Left colon (tissue), 2 donors: Measurements from ENCODE around the gene RFX2. TPM values are rescaled to one million over a fixed set of nuclear protein-coding genes. Genes with fewer than 3 reads are reported as not detected.
"Not testable (repeated sequence)": the region's sequence is repeated elsewhere in the genome, so short reads cannot be mapped to it uniquely, and the experiment has no call there.

Experiments
- ATAC-seq: fragments of 200-7000 bp; cut with Tn5 transposase; one replicate; pipeline ENCODE4 v1.9.1; 2020; ENCODE audit warnings: mild to moderate bottlenecking, moderate library complexity
- DNase-seq, 2 donors: peaks; one replicate each; pipeline ENCODE4 v3.0.0-alpha.2; 2020
- intact Hi-C, 2 donors: fragments of 100-400 bp; cut with DNase I in 1 of 2; cut with micrococcal nuclease in 1 of 2; formaldehyde crosslinking; loops; one replicate each; pipeline versions ENCODE4 v1.11.2 to v1.14.0; 2022; cut with DNase I, micrococcal nuclease
- total RNA-seq, 2 donors: library from RNA; stranded (reverse); fragmentation: NEBNext Ultra II Directional; extraction: Animal tissue kit (Norgen Biotek cat#: 25700); gene quantifications; one replicate each; pipeline ENCODE4 v1.2.1, GENCODE V29; 2021
- donor health status: DM: no; HTN: no; CAD: no.
- donor health status: DM: yes; HTN: yes; CAD: no.

Gene RFX2
- total RNA-seq, 2 donors from 2014 or later = 6.6 to 8.5 TPM

DNA sequence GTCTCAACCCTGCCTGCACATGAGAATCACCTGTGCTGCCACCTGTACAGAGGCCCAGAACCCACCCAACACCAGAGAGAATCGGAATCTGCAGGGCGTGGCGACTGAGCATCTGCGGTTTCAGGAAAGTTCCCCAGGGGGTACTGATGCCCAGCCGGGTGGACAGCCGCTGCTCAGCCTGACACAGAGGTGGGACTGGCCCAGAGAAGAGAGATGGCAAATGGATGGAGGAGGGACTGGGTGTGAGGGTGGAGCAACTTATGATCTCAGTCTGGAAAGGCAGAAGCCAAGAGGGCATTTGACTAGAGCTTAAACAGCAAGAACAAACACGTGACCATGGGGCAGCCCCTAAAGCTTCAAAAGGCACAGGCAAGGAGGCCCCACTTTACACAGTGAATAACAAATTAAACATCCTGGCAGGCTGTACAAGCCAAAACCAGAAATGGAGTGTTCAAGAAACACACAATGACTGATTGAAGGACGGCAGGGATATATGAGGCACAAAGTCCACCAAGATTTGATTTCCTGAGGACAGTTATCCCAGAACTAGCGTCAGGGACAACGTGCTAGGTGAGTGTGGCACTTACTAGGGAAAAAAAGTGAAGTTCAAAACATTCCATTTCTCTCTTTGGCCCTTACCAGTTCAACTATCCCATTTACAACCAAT lies 135.4 kb downstream of the RFX2 start:
- DNase-seq (no peak), ATAC-seq (peak; percentile 44)
- intact Hi-C loops = no loop called here

DNA sequence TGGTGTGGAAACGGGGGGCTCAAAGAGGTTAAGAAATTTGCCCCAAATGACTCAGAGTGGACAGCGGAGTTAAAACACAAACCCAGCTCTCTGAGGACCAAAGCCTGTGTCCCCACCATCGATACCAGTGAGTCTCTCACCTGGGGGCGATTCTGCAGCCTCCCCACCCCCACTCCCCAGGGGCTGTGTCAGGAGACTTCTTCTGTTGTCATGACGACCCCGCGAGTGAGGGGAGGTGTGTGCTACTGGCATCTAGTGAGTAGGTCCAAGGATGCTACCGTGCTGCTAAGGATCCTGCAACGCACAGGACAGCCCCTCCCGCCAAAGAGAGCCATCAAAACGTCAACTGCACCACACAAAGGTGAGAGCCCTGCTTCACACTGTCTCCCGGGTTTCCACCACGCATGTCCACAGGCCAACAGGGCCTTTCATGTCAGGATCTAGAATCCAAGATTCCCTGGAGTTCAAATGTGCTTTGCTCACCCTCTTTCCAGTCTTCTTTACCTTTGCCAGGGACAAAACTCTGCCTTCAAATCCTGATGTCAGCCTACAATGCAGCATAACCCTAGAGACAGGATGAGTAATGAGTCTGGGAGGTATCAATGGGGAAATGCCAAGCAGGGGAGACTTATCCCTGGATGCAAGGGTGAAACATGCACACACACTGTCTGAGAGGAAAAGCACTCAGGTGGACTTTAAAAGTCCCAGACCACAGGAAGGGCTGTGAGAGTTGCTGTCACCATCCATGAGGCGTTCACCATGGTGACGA lies 136.2 kb downstream of the RFX2 start:
- DNase-seq = no peak
- no peak for ATAC-seq
- intact Hi-C loops = no loop called here

DNA sequence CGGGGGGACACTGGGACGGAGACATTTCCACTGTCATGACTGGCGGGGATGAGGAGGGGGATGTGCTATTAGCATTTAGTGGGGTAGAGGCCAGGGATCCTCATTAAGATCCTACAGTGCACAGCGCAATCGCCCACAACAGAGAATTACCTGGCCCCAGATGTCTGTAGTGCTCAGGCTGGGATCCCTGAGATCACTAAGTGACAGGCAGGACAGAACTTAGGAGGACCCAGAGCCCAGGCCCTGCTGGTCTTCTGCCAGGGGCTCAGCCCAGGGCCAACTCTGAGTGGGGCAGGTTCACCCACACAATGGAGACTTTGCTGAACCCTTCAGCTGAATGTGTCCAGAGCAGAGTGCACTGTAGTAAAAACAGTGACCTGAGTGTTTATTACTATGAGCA lies 136.9 kb downstream of the RFX2 start:
- DNase-seq = no peak
- ATAC-seq = no peak
- intact Hi-C loops = no loop called here

DNA sequence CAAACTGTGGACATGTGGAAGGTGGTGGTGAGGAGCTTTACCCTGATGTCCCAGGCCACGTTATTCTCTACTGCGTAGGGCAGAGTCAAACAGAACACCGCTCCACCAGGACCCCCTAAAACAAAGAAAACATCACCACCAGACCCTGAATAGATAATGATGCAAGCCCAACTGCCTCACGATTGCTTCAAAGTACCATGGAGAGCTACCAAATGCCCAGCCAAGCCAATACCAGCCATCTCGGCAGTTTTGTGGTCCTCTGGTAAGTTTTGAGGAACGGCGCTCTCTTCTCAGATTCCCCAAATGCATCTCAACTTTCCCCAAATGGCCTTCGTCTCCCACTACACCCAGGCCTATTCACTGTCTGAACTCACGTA lies 138.0 kb downstream of the RFX2 start:
- ATAC-seq = no peak
- DNase-seq = no peak
- intact Hi-C loops = no loop called here

DNA sequence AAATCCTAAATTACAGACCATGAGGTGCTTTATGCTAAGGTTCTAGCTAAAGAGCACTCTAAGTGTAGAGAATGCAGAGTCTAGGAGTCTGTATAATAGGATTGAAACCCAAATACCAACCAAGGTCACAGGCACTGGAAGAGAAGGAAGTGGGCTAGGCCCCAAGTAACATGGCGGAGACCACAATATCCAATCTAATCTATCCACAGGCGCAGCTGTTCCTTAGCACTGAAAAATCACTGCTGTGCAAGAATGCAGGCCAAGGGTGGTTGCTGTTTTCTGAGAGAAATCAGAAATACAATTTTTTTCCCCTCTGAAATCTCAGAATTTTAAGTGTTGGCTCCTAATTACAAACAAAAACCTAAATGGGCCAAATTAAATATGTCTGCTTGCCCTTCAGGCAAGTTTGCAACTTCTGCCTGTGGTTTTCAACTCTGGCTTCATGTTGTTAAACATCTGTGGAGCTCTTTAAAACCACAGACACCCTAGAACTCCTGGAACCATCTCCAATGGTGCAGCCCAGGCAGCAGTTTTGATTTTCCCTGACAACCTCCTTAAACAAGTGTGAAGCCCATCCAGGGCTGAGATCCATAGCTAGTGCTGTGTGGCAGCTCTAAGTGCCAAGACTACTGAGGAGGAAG lies 138.5 kb downstream of the RFX2 start:
- intact Hi-C loops = no loop called here
- DNase-seq (no peak), ATAC-seq (no peak)

DNA sequence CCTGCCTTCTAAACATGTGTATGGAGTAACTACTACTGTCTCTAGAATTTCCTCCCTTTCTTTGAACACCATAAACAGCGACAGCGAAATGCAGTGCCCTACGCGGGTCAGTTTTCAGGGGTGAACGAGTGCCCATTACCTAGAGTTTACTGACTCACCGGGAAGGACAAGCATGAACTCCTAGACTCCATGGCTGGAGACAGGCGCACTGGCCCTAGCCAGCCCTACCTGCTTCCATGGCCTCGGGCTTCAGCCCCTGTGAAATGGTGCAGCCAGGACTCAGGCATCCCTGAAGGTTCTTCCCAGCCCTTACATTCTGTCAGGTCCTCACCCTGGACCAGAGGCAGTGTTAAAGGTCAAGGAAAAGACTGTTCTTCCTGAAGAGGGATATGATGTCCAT lies 140.8 kb downstream of the RFX2 start:
- DNase-seq (no peak), ATAC-seq (no peak)
- intact Hi-C loops = no loop called here

DNA sequence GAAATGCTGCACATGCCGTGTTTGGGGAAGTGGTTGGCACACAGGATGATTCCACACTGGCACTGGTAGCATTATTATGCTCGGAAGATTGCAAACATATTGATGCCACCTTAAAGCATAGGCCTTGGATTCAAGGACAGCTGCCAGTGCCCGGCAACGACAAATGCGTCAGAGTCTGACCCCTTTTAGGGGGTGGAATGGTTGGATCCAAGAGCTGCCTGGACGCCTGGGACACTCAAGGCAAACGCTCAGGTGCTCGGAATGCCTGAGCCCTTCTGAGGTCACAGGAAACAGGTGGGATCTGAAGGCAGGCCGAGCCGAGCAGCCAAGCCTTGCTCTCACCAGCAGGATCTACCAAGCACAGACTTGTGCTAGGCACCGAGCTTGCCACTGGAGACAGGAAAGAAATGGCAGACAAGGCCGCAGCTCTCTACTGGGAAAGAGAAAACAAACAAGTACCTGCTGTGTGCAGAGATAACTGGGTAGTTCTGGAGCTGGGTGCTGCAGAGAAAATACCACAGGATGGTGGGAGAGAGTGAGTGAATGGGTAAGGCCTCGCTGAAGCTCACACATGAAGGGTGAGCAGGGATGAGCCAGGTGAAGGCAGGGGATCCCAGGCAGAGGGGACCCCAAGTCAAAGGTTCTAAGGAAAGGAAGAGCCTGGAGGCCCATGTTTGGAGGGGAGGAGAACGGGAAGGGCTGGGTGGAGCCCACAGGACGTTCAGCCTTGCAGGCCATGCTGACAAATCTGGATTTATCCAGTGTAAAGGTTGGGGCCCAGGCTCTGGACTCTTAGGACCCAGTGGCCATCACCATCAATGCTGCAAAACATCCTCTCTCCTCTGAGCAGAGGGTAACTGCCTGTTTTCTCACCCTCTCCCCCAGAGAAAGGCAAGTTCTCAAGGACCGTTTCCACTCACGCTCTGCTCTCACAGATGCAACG lies 141.6 kb downstream of the RFX2 start:
- intact Hi-C loops = no loop called here
- DNase-seq = no peak
- peak; percentile 19 for ATAC-seq

DNA sequence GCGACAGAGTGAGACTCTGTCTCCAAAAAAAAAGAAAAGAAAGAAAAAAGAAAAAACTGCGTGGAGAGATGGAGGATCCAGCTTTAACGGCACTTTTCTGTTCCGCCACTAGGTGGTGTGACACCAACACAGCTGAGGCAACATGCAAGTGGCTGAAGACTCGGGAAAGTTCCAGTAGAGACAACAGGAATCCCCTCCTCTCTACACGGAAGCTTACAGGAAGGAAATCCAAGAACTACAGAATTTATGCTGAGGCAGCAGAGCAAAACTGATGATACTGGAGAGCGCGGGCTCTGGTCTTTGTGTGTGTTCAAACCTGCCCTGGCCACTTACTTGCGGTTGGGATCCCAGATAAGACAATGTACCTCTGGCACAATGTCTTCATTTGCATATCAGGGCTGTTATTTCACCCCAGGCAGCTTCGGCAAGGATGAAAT lies 142.3 kb downstream of the RFX2 start:
- DNase-seq (peak; percentile 65 to 69), ATAC-seq (peak; percentile 80)
- intact Hi-C loops = no loop called here

DNA sequence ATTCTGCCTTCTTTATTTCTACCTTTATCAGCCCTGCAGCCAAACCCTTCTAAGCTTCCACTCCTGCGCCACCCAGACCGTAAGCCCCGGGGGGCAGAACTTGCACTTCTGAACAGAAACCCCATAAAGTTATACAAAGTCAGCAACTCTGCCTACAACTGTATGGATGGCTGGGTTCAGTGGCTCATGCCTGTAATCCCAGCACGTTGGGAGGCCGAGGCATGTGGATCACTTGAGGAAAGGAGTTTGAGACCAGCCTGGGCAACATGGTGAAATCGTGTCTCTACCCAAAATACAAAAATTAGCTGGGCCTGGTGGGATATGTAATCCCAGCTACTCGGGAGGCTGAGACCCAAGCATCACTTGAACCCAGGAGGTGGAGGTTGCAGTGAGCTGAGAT lies 142.7 kb downstream of the RFX2 start:
- DNase-seq = no peak
- intact Hi-C loops = no loop called here
- ATAC-seq = no peak

DNA sequence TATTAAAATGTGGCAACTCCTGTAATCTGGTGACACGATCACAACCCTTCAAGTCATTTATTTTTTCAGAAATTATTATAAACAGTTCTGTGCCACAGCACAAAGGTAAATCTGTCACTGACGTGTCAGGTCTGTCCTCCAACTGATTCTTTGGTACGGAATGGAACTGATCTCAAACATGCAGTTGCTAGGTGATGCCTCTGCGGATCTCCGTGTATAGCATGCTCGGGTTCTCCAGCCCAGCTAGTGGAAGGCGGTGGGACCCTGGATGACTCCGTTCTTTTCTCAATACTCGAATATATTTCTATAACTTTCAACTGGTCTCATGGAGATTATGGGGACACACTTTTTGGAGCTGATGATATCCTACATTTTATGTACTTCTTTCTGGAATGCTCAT lies 143.4 kb downstream of the RFX2 start:
- ATAC-seq (no peak), DNase-seq (no peak)
- intact Hi-C loops = no loop called here

DNA sequence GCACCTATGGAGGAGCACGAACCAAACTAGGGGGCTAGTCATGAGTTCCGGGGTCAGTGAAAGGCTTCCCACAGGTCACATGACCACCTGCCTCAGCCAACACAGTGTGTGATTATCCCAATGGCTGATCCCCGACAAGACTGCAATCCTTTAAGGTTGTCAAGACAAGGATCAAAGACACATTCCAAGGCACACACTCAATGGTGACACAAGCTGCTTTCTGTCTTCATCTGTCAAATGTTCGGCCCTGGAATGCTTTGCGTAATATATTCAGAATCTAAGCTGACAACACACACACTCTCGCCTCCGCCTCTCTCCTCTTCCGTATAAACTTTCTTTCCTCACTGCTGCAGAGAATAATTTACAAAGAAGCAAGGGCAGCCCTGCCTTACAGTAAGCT lies 144.1 kb downstream of the RFX2 start:
- intact Hi-C loops = no loop called here
- ATAC-seq (no peak), DNase-seq (no peak)

DNA sequence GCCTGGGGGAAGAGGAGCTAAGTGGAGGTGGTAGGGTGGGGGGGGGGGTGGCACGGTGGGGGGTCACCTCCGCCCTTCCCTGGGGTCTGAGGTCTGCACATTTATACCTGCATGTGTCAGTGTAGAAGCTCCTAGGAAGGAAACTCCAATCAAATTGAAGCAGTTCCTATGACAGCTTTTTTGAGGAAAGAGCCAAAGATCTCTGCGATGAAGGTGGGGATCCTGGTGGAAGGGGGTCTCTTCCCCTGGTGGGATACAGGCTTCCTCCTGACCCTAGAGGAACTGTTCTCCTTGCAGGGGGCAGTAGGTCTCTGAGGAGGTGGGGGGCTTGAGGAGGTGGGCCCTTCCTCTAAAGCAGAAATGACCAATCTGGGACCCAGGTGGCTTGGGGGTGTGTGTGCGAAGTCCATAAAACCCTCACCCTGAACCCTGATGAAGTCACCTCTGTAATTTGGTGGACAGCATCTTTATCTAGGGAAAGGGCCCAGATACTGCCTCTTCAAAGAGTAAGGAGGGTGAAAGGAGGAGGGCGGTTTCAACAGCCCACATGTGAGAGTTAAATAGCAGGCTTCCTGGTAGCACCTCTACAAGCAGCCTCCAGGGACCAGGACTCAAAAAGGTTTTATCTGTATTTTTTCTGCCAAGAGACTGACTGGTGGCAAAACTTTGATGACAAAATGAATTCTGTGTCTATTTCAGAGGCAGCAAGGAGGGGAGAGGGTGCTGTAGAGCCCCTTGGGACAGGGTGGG lies 145.3 kb downstream of the RFX2 start:
- ATAC-seq = no peak
- intact Hi-C loops = no loop called here
- no peak for DNase-seq

DNA sequence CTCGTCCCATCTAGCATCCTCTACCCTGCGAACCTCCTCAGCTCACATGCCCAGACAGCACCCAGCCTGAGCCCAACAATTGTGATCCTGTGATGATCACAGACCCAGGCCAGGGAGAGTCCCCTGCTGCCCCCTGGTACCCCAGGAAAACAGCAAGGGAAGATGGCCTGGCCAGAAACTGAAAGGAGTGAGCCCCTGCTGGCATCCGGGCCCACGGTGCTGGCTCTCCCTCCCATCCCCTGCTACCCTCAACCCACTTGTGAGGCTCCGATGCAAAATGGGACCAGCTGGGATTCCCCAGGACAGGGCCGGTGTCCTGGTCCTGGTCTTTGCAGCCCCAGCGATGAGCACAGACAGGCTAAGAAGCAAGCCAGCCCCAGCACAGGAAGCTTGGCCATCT lies 146.4 kb downstream of the RFX2 start:
- DNase-seq = no peak

DNA sequence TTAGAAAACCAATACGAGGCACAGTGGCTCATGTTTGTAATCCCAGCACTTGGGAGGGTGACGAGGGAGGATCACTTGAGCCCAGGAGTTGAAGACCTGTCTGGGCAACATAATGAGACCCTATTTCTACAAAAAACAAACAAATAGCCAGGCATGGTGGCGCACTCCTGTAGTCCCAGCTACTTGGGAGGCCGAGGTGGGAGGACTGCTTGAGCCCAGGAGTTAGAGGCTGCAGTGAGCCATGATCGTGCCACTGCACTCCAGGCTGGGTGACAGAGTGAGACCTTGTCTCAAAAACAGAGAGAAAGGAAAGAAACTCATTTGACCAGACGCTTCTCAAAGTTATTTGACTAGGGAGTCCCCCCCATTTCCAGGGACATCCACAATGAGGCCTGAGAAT lies 147.0 kb downstream of the RFX2 start:
- intact Hi-C loops, ATAC-seq: not testable (repeated sequence)

More for the DNA sequence above, 146.4 kb downstream of the RFX2 start:
- intact Hi-C loops = no loop called here
- no peak for ATAC-seq

DNA sequence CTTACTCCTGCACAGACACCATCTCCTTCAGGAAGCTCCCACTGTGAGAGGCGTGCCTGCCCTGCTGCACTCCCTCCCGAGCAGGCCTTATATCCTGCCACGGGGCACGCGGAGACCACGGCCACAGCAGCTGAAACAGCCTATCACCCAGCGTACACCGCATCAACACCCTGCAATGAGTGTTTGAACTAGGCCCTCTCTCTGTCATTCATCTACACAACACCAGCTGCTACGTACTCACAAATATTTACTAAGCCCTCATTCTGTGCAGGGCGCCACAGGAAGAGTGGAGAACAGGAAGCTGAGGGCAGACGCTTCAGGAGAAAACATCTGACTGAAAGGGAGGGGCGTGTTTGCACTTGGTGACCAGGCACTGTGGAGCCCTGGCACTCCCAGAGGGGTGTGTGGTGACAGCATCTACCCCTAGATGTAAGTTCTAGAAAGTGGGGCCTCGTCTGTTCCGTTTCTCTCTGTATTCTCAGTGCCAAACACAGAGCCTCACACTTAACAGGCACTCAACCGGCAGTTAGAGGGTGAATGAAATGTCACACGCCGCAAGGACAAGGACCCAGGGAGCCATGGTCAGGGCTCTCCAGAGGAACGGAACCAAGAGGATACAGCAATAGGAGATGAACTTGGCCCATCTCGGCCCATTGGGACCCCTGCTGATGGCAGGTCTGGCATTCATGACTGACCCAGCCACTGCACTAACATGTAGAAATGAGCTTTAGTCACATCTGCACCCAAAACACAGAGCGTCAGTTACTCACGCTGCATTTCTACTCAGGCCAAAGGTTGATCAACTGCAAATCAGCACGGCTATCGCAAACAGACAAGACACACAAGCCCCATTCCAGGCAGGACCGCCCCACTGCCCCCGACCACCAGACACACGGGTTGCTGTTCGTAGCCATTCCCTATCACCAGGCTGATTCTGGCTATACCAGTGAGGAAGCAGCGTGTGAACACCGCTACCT lies 148.0 kb downstream of the RFX2 start:
- ATAC-seq (peak; percentile 86), DNase-seq (peak; percentile 74 to 80)
- intact Hi-C loops = no loop called here

More for the DNA sequence above, 147.0 kb downstream of the RFX2 start:
- DNase-seq = not testable (repeated sequence)

DNA sequence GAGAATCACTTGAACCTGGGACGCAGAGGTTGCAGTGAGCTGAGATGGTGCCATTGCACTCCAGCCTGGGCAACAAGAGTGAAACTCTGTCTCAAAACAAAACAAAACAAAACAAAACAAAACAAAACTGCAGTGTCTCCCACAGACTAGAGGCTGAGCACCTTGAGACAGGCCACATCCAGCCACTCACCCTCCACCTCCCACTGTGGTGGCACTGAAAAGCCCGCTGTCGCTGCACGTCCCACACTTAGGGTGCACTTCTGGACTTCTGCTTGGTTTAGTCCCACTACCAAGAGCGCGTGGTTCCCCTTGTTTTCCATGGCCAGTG lies 148.7 kb downstream of the RFX2 start:
- ATAC-seq, intact Hi-C loops, DNase-seq: not testable (repeated sequence)
